C4-2B (cell line): ENCODE data around the gene GAPDH.

Source experiments
- H3K27ac ChIP-seq: fragments of 450-650 bp; 2 replicates; pipeline ENCODE4 v1.5.1; 2017
- ZFX ChIP-seq: fragments of 450-650 bp; IDR thresholded peaks from 2 replicates; pipeline ENCODE4 v1.6.1; 2017
- TF ChIP-seq, protein P1 (sequence below): fragments of 450-650 bp; conservative IDR thresholded peaks from 2 replicates; pipeline ENCODE4 v1.5.1; 2017; ENCODE audit warnings: mild to moderate bottlenecking

Gene GAPDH

DNA sequence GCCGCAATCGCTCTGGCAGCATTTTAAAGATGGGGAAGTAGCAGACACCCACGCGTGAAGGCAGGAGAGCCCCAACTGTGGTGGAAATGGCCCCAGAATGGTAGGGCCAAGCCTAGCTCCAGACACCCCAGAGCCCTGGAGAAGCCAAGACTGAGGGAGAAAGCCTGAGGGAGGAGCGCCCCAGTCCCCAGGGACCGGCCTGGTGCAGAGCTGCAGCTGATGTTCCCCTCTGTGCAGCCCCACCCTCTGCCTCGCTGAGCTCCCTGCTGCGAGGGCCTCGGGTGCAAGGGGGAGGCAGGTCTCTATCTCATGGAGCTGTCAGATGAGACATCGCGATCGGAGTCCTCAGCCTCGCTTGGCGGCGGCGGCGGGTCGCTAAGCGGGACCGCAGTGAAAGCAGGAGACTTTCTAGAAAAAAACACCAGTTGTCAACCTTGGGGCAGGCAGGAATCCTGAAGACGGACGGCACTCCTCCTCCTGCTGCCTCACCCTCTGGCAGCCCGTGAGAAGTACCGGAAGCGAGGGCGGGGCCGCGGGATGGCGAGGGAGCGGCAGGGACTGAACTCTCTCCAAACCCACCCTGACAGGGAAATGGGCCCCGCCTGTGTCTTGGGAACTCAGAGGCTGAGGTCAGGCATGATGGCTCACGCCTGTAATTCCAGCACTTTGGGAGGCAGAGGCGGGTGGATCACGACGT, 6.0 kb downstream of the GAPDH start:
- H3K27ac ChIP-seq: no peak overlapping the region

DNA sequence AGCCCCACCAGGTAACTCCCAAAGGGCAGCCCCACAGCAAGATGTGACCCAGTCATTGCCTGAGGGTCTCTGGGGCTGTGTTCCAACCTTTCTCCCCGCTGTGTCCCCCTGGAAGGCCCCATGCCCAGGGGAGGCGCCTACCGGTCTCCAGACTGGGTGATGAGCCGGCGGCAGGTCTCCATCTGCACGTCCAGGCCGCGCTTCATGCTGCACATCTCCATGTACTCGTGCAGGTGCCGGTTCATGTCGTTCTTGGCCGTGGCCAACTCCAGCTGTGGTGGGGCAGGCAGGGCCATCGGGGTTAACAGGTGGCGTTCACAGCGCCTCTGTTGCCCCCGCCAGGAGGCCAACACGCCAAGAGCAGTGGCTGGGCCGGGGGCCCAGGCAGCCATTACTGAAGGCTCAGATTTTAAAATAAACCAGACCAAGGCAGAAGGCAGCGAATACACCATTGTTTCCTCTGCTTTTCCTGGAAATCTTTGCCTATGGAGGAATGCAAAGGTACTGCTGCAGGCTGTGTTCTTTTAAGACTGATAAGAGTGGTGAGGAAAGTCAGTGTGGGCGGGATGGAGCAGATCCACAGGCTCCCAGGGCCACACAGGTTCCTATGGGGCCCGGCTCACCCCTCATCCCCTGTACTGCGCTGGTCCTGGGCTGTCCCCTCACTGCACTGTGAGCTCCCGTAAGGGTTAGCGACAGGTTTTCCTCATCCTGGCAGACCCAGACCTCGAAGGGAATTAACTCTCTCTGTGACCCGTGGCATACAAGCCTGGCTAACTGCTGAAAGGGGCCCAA, 7.3 kb downstream of the GAPDH start:
- TF ChIP-seq ZFX: no peak
- TF ChIP-seq, protein P1, sequence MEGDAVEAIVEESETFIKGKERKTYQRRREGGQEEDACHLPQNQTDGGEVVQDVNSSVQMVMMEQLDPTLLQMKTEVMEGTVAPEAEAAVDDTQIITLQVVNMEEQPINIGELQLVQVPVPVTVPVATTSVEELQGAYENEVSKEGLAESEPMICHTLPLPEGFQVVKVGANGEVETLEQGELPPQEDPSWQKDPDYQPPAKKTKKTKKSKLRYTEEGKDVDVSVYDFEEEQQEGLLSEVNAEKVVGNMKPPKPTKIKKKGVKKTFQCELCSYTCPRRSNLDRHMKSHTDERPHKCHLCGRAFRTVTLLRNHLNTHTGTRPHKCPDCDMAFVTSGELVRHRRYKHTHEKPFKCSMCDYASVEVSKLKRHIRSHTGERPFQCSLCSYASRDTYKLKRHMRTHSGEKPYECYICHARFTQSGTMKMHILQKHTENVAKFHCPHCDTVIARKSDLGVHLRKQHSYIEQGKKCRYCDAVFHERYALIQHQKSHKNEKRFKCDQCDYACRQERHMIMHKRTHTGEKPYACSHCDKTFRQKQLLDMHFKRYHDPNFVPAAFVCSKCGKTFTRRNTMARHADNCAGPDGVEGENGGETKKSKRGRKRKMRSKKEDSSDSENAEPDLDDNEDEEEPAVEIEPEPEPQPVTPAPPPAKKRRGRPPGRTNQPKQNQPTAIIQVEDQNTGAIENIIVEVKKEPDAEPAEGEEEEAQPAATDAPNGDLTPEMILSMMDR: no peak
- no peak overlapping the region for H3K27ac ChIP-seq

More for the DNA sequence above, 6.0 kb downstream of the GAPDH start:
- TF ChIP-seq, protein P1: no peak
- no peak for TF ChIP-seq ZFX

DNA sequence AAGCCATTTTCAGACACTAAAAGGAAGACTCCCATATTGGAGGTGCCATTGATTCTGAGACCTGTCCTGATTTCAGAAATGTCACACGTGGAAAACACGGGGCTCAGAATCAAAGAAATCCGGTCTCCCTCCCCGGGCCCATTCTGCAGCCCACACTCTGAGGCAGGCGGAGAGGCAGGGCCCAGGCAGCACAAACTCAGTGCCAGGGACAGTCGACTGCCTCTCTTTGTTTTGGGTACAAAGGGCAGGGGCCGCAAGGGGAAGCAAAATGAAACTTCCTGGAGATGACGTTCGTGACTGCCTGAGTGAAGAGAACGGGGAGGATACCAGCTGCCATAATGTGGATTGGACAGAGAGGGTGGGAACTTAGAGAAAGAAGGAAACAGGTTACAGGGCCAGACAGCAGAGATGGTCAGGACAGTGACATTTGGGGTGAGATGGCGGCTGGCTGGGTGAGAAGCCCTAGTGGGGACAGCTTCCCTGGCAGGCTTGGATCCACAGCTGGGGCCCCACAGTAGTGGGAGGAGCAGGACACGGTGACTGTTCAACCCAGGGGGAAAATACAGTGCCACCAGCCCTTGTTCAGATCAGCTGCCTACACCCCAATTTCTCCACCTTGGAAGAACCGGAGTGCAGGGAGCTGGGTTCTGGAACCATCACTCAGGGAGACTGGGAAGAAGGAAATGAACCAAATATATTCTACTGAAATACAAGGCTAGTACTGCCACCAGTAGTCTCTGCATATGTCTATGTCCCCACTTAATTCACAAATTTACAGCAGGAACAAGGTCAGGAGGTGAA, 8.1 kb downstream of the GAPDH start:
- no peak overlapping the region for H3K27ac ChIP-seq
- TF ChIP-seq, protein P1: no peak
- no peak for TF ChIP-seq ZFX

DNA sequence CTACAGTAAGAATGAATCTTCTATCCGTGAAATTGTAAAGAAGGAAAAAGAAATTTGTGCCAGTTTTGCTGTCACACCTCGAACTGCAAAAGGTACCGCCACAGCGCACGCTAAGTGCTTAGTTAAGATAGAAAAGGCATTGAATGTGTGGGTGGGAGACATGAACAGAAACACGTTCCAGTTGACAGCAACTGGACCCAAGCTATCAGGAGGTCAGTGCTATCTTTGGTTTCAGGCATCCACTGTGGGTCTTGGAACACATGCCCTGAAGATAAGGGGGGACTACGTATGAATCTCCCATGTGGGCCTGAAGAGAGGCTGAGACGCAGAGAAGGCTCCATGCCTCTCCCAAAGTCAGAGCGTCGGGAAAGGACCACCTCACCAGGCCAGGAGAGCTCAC, 11.7 kb downstream of the GAPDH start:
- no peak overlapping the region for H3K27ac ChIP-seq
- no peak for TF ChIP-seq ZFX
- TF ChIP-seq, protein P1: no peak

DNA sequence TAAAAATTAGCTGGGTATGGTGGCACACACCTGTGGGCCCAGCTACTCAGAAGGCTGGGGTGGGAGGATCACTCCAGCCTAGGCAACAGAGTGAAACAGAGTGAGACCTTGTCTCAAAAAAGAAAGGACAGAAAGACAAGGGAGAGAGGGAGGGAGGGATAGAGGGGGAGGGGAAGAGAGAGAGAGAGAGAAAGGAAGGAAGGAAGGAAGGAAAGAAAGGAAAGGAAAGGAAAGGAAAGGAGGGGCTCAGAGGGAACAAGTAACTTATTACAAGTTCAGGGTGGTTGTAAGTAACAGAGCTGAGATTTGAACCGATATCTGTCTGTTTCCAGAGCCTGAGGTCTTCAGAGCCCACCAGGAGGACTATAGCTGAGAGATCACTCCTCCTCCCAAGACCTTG, 13.2 kb downstream of the GAPDH start:
- H3K27ac ChIP-seq: no peak overlapping the region
- TF ChIP-seq ZFX: no peak
- TF ChIP-seq, protein P1: no peak

DNA sequence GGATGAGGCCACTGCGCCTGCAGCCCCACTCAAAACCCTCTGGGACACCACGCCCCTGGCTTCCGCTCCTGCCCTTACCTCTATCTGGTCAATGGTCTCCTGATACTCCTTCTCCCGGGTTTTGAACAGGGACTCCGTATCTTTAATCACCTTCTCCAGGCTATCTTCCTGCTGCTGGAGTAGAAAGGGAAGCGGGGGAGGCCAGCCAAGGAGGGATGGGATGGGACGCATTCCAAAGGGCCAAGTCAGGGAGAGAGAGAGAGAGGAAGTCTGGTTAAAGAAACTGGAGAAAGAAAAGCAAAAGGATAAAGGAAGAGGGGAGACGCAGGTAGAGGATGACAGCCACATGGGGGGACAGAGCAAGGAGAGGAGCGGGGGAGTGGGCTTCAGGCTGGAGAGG, 13.7 kb downstream of the GAPDH start:
- TF ChIP-seq ZFX: no peak
- TF ChIP-seq, protein P1: no peak
- no peak overlapping the region for H3K27ac ChIP-seq
